Calu3 (cell line): ENCODE measurements around the gene ID3. TPM values are rescaled to one million over a fixed set of nuclear protein-coding genes. Genes with fewer than 3 reads are reported as not detected.

ENCODE experiments used
- BruUV-seq: library from RNA; stranded (reverse); fragments of 400-500 nt; replicated peaks from 2 replicates; lab custom pipeline; 2021; lab: Mats Ljungman, UMichigan
- CTCF ChIA-PET: fragments of 300-600 bp; sonication (Branson Sonifier 250); formaldehyde crosslinking; loops from one replicate; lab custom pipeline; 2022; ENCODE audit warnings: antibody characterized with exemption; lab: Charles Lee
- DNase-seq: peaks from one replicate; pipeline ENCODE4 v3.0.0; 2022
- H3K27ac Mint-ChIP-seq: one replicate; pipeline ENCODE4 v1.8.0; 2022; ENCODE audit warnings: mixed read lengths; ENCODE audit not compliant: unreplicated experiment
- H3K27me3 Mint-ChIP-seq: one replicate; pipeline ENCODE4 v1.8.0; 2022; ENCODE audit warnings: mixed read lengths; ENCODE audit not compliant: unreplicated experiment
- H3K36me3 Mint-ChIP-seq: one replicate; pipeline ENCODE4 v1.8.0; 2022; ENCODE audit warnings: mild to moderate bottlenecking, moderate library complexity, mixed read lengths; ENCODE audit not compliant: insufficient read depth, unreplicated experiment
- H3K4me1 Mint-ChIP-seq: one replicate; pipeline ENCODE4 v1.8.0; 2022; ENCODE audit warnings: mild to moderate bottlenecking, low read depth, mixed read lengths; ENCODE audit not compliant: unreplicated experiment
- H3K4me3 Mint-ChIP-seq: one replicate; pipeline ENCODE4 v1.8.0; 2022; ENCODE audit warnings: mild to moderate bottlenecking, low read depth, moderate library complexity, mixed read lengths; ENCODE audit not compliant: unreplicated experiment
- H3K9me3 Mint-ChIP-seq: one replicate; pipeline ENCODE4 v1.8.0; 2022; ENCODE audit warnings: low read depth, mixed read lengths; ENCODE audit not compliant: unreplicated experiment
- intact Hi-C: fragments of 100-400 bp; cut with micrococcal nuclease; formaldehyde crosslinking; loops from one replicate; pipeline ENCODE4 v1.10.0; 2022; ENCODE audit not compliant: unreplicated experiment
- total RNA-seq: library from RNA; stranded (reverse); gene quantifications from 2 replicates; pipeline ENCODE4 v1.2.3, GENCODE V29; 2022
- TF ChIP-seq, protein P1 (sequence below): fragments of 200-600 bp; IDR thresholded peaks from one replicate; pipeline ENCODE4 v1.8.0; 2022; ENCODE audit warnings: antibody characterized with exemption; ENCODE audit not compliant: unreplicated experiment

Gene ID3
- total RNA-seq, 1 experiment from 2014 or later, result 25.2 TPM

DNA sequence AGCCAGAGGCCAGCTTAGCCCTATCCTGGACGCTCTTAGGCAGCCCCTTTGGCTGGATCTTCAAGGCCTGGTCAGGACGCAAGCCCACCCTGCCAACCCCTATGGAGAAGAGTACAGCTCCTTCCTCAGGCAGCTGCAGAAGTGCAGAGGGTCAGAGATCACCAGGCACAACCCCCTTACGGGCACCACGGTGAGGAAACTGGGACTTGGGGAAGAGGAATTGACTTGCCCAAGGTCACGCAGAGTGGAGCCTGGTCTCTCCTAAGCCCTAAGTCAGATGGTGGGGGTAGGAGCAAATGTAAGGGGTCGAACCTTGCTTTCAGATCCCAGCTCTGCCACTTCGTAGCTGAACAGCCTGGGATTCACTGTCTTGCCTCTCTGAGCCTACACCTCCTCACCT, 31.9 kb downstream of the ID3 start:
- Mint-ChIP-seq H3K36me3 (peaks cover 22% of the 10 kb centered on the region), H3K4me1 (peaks cover 35% of the 10 kb centered on the region), H3K4me3 (no peak overlapping the region), H3K9me3 (no peaks in the 10 kb centered on the region), H3K27ac (no peak overlapping the region), H3K27me3 (no peaks in the 10 kb centered on the region)
- intact Hi-C loops, result no loop called here
- DNase-seq, result no peak
- BruUV-seq, result no TSS peak
- TF ChIP-seq, protein P1, sequence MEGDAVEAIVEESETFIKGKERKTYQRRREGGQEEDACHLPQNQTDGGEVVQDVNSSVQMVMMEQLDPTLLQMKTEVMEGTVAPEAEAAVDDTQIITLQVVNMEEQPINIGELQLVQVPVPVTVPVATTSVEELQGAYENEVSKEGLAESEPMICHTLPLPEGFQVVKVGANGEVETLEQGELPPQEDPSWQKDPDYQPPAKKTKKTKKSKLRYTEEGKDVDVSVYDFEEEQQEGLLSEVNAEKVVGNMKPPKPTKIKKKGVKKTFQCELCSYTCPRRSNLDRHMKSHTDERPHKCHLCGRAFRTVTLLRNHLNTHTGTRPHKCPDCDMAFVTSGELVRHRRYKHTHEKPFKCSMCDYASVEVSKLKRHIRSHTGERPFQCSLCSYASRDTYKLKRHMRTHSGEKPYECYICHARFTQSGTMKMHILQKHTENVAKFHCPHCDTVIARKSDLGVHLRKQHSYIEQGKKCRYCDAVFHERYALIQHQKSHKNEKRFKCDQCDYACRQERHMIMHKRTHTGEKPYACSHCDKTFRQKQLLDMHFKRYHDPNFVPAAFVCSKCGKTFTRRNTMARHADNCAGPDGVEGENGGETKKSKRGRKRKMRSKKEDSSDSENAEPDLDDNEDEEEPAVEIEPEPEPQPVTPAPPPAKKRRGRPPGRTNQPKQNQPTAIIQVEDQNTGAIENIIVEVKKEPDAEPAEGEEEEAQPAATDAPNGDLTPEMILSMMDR, result no peak
- CTCF ChIA-PET, result interaction anchor here (0.6 to 1.3 kb wide), 3 partner anchors 9 to 129 kb away, joined by 3 to 4 read pairs (median 3); partner anchors contain the start of gene ASAP3

DNA sequence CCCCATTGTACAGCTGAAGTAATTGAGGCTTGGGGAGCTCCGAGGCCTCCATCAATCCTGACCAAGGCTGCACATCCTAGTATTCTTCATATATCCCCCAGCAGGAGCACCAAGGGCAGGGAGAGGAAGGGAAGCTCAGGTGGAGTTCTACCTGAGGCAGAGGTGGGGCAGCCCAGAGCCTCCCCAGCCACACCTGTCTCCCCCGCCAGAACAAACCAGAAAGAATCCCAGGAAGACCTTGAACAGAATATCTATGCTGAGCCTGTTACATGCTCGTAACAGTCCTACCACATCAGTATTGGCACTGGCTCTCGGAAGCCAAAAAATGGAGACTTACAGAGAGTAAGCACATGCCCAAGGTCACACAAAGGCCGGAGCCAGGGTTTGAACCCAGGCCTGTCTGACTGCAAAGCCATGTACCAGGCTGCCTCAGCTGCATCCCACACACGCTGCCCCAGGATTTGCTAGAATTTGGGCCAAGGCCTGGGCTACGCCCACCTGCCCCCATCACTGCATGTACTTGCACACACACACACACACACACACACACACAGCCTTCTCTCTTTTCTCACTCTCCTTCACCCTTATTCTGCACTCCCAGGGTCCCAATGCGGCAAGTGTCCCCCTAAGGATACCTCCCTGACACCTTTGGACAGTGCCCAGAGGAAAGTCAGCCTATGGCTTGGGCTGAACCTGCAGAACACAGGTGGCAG, 32.8 kb downstream of the ID3 start:
- Mint-ChIP-seq H3K4me3 (no peak overlapping the region), H3K9me3 (no peaks in the 10 kb centered on the region), H3K27ac (no peak overlapping the region), H3K36me3 (peaks cover 22% of the 10 kb centered on the region), H3K4me1 (peaks cover 35% of the 10 kb centered on the region), H3K27me3 (no peaks in the 10 kb centered on the region)
- no TSS peak for BruUV-seq
- no peak for DNase-seq
- intact Hi-C loops, result no loop called here
- TF ChIP-seq, protein P1, result no peak
- CTCF ChIA-PET, result no interaction called here

DNA sequence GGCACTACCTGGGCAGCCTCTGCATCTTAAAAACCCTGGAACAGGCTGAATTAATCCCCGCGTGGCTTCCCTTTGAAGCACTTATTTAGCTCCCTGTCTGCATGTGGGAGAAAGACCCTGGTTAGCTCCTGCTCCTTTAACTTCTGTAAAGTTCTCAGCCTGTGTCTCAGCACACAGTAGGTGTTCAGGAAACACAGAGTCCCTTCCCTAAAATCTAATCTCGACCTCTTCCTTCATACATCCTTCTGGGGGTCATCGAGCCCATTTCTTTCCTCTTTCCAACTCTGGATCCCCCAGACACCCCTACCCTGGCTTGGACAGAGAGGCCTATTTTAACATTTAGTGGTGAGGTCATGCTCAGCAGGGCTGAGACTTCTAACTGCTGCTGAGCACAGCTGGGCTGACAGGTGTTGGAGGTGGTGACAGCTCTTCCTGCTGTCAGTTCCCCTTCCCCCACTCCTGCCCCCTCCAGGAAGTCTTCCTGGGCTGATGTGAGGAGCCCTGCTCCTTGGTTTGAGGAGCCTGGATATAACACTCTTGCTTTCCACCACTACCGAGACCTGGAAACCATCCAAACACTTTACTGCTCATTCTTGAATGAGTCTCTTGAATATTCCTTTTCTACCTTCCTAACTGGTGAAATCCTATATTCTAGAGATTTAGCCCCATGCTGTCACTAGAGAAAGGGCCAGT, 33.6 kb downstream of the ID3 start:
- no peaks in the 10 kb centered on the region for H3K27me3 Mint-ChIP-seq
- CTCF ChIA-PET, result interaction anchor here (0.7 to 1.5 kb wide), 2 partner anchors 10 to 29 kb away, joined by 3 to 7 read pairs; no protein-coding TSS in a partner anchor
- H3K4me3 Mint-ChIP-seq, result no peak overlapping the region
- intact Hi-C loops, result no loop called here
- BruUV-seq, result no TSS peak
- H3K36me3 Mint-ChIP-seq, result peaks cover 14% of the 10 kb centered on the region
- no peaks in the 10 kb centered on the region for H3K9me3 Mint-ChIP-seq
- no peak for DNase-seq
- TF ChIP-seq, protein P1, result no peak
- H3K4me1 Mint-ChIP-seq, result peaks cover 35% of the 10 kb centered on the region
- H3K27ac Mint-ChIP-seq, result no peak overlapping the region

DNA sequence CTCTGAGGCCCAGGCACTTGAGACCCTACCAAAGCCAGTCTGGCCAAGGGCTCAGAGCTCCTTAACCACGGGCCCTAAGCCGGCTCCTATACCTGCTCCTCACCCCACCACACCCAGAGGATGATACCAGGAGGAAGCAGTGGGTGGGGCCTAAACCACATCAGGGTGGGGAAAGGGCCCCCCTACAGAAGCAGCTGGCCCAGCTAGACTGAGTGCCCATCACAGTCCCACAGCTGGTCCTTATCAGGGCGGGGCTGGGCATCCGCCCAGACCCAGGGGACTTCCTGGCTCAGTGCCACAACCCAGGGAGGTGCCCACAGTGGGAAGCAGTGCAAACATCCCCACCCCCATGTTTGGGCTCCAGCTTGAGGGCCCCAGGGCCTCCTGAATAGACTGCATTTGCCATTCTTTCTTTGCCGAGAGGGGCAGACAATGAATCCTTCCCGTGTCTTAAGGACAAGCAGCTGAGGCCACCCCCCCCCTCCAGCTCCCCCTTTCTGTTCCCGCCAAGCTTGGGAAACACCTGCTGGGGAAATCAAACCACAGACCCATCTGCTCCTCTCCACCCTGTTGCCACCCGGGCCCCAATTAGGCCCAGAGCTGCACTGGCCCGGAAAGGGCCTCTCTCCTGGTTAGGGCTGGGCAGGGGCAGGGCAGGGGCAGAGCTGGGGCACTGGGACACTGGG, 34.4 kb downstream of the ID3 start:
- TF ChIP-seq, protein P1, result no peak
- BruUV-seq, result no TSS peak
- Mint-ChIP-seq H3K27ac (no peak overlapping the region), H3K9me3 (no peaks in the 10 kb centered on the region), H3K4me1 (peaks cover 35% of the 10 kb centered on the region), H3K36me3 (peaks cover 8% of the 10 kb centered on the region), H3K4me3 (no peak overlapping the region), H3K27me3 (no peaks in the 10 kb centered on the region)
- intact Hi-C loops, result no loop called here
- CTCF ChIA-PET, result interaction anchor here (0.6 to 1.5 kb wide), 4 partner anchors 9 to 112 kb away, joined by 3 to 7 read pairs (median 4); no protein-coding TSS in a partner anchor
- DNase-seq, result no peak
